Right lobe of liver (tissue), 4 donors: ENCODE data around the gene ACACA.

Experiments
- CTCF ChIP-seq, 4 donors: fragments of 200-600 bp in 3 of 4; fragments of 450-650 bp in 1 of 4; IDR thresholded peaks; one replicate each; pipeline versions ENCODE4 v1.5.1 to v1.8.0; 2016 to 2022; ENCODE audit warnings: antibody characterized with exemption in 4 of 4, mild to moderate bottlenecking in 2 of 4
- POLR2A ChIP-seq: fragments of 450-650 bp; IDR thresholded peaks from one replicate; pipeline ENCODE4 v1.6.1; 2017; ENCODE audit warnings: antibody characterized with exemption, mild to moderate bottlenecking
- donor health status: DM: no; HTN: no; CAD: no.
- donor health status: DM: no; HTN: no; CAD: no.
- donor health status: DM: no; HTN: yes; CAD: no.

- TF ChIP-seq CTCF (IDR thresholded peaks at IDR 0.05) = no peak
- TF ChIP-seq POLR2A = no peak
Measured at GRCh38 chr17:37225465-37225864, 181.2 kb downstream of the ACACA start.
